NCI-H748 (cell line): ENCODE data around the gene MISFA.
A peak's percentile ranks its signal among the peaks of the same experiment; 100 is the strongest.
"Not testable (repeated sequence)": the region's sequence is repeated elsewhere in the genome, so short reads cannot be mapped to it uniquely, and the experiment has no call there.

ENCODE experiments used
- DNase-seq: peaks from one replicate; lab custom pipeline; 2025; ENCODE audit not compliant: unreplicated experiment; lab: John Stamatoyannopoulos, UW

The MISFA gene

GRCh38 chr11:18599739-18600230, at the start of gene MISFA:
TSS of gene MISFA (plus strand) at chr11:18599789. CDS start at chr11:18599929, 140 bp downstream.
- DNase-seq, result no peak

GRCh38 chr11:18563090-18563730, 36.4 kb upstream of the MISFA start:
- DNase-seq, result no peak

GRCh38 chr11:18564149-18564548, 35.4 kb upstream of the MISFA start:
- DNase-seq, result no peak

- no peak for DNase-seq
Observed at GRCh38 chr11:18566406-18566805, 33.2 kb upstream of the MISFA start.

GRCh38 chr11:18567081-18567480, 32.5 kb upstream of the MISFA start:
- no peak for DNase-seq

GRCh38 chr11:18575361-18575760, 24.2 kb upstream of the MISFA start:
- DNase-seq, result no peak

- no peak for DNase-seq
Observed at GRCh38 chr11:18578975-18579598, 20.5 kb upstream of the MISFA start.

GRCh38 chr11:18580113-18580766, 19.3 kb upstream of the MISFA start:
- no peak for DNase-seq

- DNase-seq, result no peak
Observed at GRCh38 chr11:18581825-18582224, 17.8 kb upstream of the MISFA start.

GRCh38 chr11:18588297-18589252, 11.0 kb upstream of the MISFA start, which contains the start of gene UEVLD:
TSS of gene UEVLD (minus strand) at chr11:18588734. CDS start at chr11:18588654, 80 bp downstream.
- peak; percentile 87 for DNase-seq

- no peak for DNase-seq
Observed at GRCh38 chr11:18590571-18590970, 9.0 kb upstream of the MISFA start.

GRCh38 chr11:18594088-18594487, 5.5 kb upstream of the MISFA start:
- DNase-seq, result not testable (repeated sequence)

GRCh38 chr11:18594999-18595749, 4.4 kb upstream of the MISFA start:
- DNase-seq, result no peak

GRCh38 chr11:18600915-18601569, 1.5 kb downstream of the MISFA start:
- no peak for DNase-seq

- DNase-seq, result no peak
Observed at GRCh38 chr11:18608376-18608775, 8.8 kb downstream of the MISFA start.

GRCh38 chr11:18611196-18611595, 11.6 kb downstream of the MISFA start:
- DNase-seq, result no peak

- DNase-seq, result no peak
Observed at GRCh38 chr11:18612394-18612793, 12.8 kb downstream of the MISFA start.

GRCh38 chr11:18614667-18615066, 15.1 kb downstream of the MISFA start:
- no peak for DNase-seq

GRCh38 chr11:18615628-18616392, 16.2 kb downstream of the MISFA start:
- DNase-seq, result no peak
